Prostate gland (tissue), 2 donors: Measurements from ENCODE around the gene REG4. TPM values are rescaled to one million over a fixed set of nuclear protein-coding genes. Genes with fewer than 3 reads are reported as not detected.

ENCODE experiments used
- DNase-seq: peaks from one replicate; pipeline ENCODE4 v3.0.0-alpha.2; 2019; ENCODE audit warnings: low spot score
- H3K27ac ChIP-seq, 2 donors: fragments of 200-600 bp; sonication (generic); 2 replicates each; pipeline ENCODE4 v1.5.1; 2017 to 2019
- H3K27me3 ChIP-seq: fragments of 200-600 bp; sonication (generic); replicated peaks from 2 replicates; pipeline ENCODE4 v1.5.1; 2019; ENCODE audit not compliant: insufficient read depth
- H3K36me3 ChIP-seq, 2 donors: fragments of 200-600 bp; sonication (generic); 1 replicate in 1 of 2; 2 replicates in 1 of 2; pipeline versions ENCODE4 v1.5.1 to v1.8.1; 2017 to 2019
- H3K4me1 ChIP-seq: fragments of 200-600 bp; sonication (generic); replicated peaks from 2 replicates; pipeline ENCODE4 v1.5.1; 2019
- H3K4me3 ChIP-seq, 2 donors: fragments of 200-600 bp; sonication (generic); 2 replicates each; pipeline ENCODE4 v1.5.1; 2017 to 2019
- H3K9me3 ChIP-seq: fragments of 200-600 bp; sonication (generic); 2 replicates; pipeline ENCODE4 v1.5.1; 2017
- POLR2A ChIP-seq: fragments of 450-650 bp; IDR thresholded peaks from one replicate; pipeline ENCODE4 v1.6.1; 2016; ENCODE audit warnings: antibody characterized with exemption, mild to moderate bottlenecking
- POLR2AphosphoS5 ChIP-seq: sonication (generic); formaldehyde crosslinking; IDR thresholded peaks from one replicate; pipeline ENCODE4 v1.6.1; 2017; ENCODE audit warnings: antibody characterized with exemption
- WGBS: methylation state at CpG from one replicate; pipeline ENCODE4 v1.1.5; 2018; 5-methylcytosine and 5-hydroxymethylcytosine counted together
- intact Hi-C: fragments of 100-400 bp; cut with DNase I; formaldehyde crosslinking; loops from one replicate; pipeline ENCODE4 v1.14.2; 2022
- total RNA-seq, 2 donors: library from RNA; depleted of rRNA; stranded (reverse); fragments of >200 nt; gene quantifications; one replicate each; pipeline ENCODE4 v1.1.0, GENCODE V29; 2016
- TF ChIP-seq, protein P1 (sequence below), 4 experiments: fragments of 200-600 bp in 2 of 4; fragments of 450-650 bp in 2 of 4; sonication (generic) in 2 of 4; IDR thresholded peaks; 1 replicate in 3 of 4; 2 replicates in 1 of 4; pipeline ENCODE4 v1.5.1; 2016 to 2019; ENCODE audit warnings: antibody characterized with exemption in 4 of 4, mild to moderate bottlenecking in 2 of 4, moderate library complexity in 2 of 4

Gene REG4
- total RNA-seq, 2 donors from 2014 or later: 0.62 to 2.0 TPM

DNA sequence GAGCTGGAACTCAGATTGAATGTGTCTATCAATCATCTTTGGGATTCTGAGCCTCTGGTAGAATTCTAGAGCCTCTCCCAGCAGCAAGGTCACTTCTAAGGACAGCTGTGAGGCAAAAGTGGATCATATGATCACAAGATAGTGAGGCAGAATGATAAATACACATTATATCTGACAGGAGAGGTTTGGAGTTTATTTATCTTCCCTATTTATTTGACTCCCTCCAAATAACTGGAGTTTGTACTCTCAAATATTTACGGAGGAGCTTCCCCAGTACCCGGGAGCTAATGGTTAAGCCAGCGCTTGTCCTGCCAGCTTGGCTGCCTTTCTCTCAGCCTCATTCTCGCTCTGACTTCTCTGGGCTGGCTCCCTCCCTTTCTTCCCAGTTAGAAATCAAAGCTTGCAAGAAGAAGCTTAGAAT, 44.9 kb downstream of the REG4 start:
- intact Hi-C loops: no loop called here
- H3K27me3 ChIP-seq: no peaks in the 10 kb centered on the region
- DNase-seq: peak; percentile 74
- H3K4me1 ChIP-seq: no peaks in the 10 kb centered on the region
- 1% methylated on average over 4 of the region's 4 CpGs for WGBS
- no peaks in the 10 kb centered on the region for H3K9me3 ChIP-seq
- TF ChIP-seq, protein P1, sequence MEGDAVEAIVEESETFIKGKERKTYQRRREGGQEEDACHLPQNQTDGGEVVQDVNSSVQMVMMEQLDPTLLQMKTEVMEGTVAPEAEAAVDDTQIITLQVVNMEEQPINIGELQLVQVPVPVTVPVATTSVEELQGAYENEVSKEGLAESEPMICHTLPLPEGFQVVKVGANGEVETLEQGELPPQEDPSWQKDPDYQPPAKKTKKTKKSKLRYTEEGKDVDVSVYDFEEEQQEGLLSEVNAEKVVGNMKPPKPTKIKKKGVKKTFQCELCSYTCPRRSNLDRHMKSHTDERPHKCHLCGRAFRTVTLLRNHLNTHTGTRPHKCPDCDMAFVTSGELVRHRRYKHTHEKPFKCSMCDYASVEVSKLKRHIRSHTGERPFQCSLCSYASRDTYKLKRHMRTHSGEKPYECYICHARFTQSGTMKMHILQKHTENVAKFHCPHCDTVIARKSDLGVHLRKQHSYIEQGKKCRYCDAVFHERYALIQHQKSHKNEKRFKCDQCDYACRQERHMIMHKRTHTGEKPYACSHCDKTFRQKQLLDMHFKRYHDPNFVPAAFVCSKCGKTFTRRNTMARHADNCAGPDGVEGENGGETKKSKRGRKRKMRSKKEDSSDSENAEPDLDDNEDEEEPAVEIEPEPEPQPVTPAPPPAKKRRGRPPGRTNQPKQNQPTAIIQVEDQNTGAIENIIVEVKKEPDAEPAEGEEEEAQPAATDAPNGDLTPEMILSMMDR (IDR thresholded peaks at IDR 0.05): no peak
- TF ChIP-seq POLR2AphosphoS5: peak; percentile 64
- H3K36me3 ChIP-seq: no peaks in the 10 kb centered on the region
- no peak overlapping the region for H3K4me3 ChIP-seq
- H3K27ac ChIP-seq: peak overlapping the region; percentile 44 to 65

DNA sequence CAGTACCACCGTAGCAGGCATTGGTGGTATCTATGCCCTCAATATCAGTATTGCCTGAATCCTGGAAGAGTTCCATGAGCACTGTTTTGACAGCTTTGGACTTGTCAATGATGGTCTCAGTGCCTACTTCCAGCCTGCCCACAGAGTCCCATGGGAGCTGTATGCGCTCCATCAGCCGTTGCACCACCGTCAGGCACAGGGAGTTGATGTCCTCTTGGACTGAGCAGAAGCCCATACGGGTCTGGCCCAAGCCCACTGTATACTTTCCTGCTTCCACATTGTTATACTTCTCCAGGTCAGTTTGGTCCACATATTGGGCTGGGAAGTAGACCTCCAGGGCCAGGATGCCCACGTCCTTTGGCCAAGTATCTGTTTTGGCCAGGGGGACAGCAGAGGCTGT, 47.0 kb downstream of the REG4 start:
- no peak for DNase-seq
- intact Hi-C loops: no loop called here
- H3K4me1 ChIP-seq: no peaks in the 10 kb centered on the region
- H3K4me3 ChIP-seq: no peak overlapping the region
- WGBS: 98% methylated on average over 6 of the region's 6 CpGs
- no peaks in the 10 kb centered on the region for H3K36me3 ChIP-seq
- H3K27ac ChIP-seq: peak overlapping the region in 1 of 2 donors; percentile 1
- no peak for TF ChIP-seq POLR2A
- no peaks in the 10 kb centered on the region for H3K9me3 ChIP-seq
- H3K27me3 ChIP-seq: no peaks in the 10 kb centered on the region

DNA sequence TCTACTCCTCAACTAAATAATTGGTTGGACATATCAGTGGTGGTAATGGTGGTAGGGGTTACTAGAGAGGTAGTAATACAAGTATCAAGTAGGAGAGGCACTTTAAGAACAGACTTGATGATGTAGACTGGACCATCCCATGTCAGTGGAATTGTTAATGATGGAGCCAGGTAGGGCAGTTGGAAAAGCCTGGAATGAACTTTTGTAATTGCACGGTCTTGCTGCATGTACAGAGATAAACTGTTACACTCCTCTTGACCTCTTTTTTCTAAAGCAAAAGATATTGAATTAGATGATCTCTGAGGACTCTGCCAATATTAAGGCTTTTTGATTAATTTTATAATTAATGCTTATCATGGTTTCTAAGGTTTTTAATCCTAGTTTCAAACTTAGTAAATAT, 48.3 kb downstream of the REG4 start:
- H3K9me3 ChIP-seq: no peaks in the 10 kb centered on the region
- TF ChIP-seq, protein P1 (IDR thresholded peaks at IDR 0.05): no peak
- no peak for TF ChIP-seq POLR2AphosphoS5
- no peak for TF ChIP-seq POLR2A
- 100% methylated on average over 1 of the region's 1 CpG for WGBS
- no peaks in the 10 kb centered on the region for H3K27me3 ChIP-seq
- intact Hi-C loops: no loop called here
- no peaks in the 10 kb centered on the region for H3K36me3 ChIP-seq
- DNase-seq: no peak
- no peak overlapping the region for H3K4me3 ChIP-seq
- no peak overlapping the region for H3K27ac ChIP-seq
- no peaks in the 10 kb centered on the region for H3K4me1 ChIP-seq

DNA sequence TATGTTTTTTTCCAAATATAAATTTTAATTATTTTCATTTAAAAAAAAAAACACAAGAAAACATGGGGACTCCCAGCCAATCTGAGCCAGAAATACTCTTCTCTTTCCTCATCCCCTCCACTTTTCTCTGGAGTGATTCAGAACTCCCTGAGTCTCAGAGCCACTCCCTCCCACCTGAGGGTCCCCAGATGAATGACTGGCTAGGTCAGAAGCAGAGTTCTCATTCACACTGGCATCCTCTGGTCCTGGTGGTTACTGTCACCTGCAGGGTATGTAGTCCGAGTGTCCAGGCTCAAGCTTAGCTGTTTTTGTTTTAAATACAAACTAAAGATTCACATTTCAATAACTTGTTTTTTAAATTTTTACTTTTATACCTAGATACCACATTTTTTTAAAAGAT, 48.9 kb downstream of the REG4 start:
- Histone ChIP-seq H3K9me3 (no peaks in the 10 kb centered on the region), H3K4me3 (no peak overlapping the region), H3K27ac (no peak overlapping the region), H3K27me3 (no peaks in the 10 kb centered on the region), H3K36me3 (no peaks in the 10 kb centered on the region), H3K4me1 (no peaks in the 10 kb centered on the region)
- no peak for TF ChIP-seq POLR2AphosphoS5
- no peak for TF ChIP-seq POLR2A
- TF ChIP-seq, protein P1 (IDR thresholded peaks at IDR 0.05): no peak
- no peak for DNase-seq
- 94% methylated on average over 1 of the region's 1 CpG for WGBS
- intact Hi-C loops: no loop called here

DNA sequence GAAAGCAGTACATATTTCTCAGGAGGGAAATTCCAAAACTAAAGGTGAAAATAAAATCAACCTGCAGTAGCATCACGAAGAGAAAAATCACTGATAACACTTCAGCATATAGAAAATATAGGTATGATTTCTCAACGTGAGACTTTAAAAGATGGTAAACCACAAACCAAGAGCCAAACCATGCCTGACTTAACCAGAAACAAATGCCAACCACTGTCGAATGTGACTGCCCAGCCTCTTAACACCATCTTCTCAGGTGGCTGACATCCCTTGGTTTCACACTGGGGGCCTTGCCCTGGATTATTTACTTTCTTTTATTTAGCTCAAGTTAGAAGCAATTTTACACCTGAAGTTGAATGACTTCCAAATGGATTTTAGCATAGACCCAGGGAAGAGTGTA, 52.7 kb downstream of the REG4 start:
- no peak for DNase-seq
- Histone ChIP-seq H3K27me3 (no peaks in the 10 kb centered on the region), H3K27ac (no peak overlapping the region), H3K4me3 (no peak overlapping the region), H3K9me3 (no peaks in the 10 kb centered on the region), H3K4me1 (no peaks in the 10 kb centered on the region), H3K36me3 (no peaks in the 10 kb centered on the region)
- TF ChIP-seq POLR2AphosphoS5: no peak
- no peak for TF ChIP-seq POLR2A
- TF ChIP-seq, protein P1 (IDR thresholded peaks at IDR 0.05): no peak
- WGBS: 66% methylated on average over 3 of the region's 3 CpGs
- intact Hi-C loops: no loop called here
